GM18520 (cell line): ENCODE data around the gene OPCML.

ENCODE experiments used
- ATAC-seq: cut with Tn5 transposase; IDR thresholded peaks from one replicate; pipeline ENCODE4 v1.9.1; 2021; ENCODE audit not compliant: unreplicated experiment

OPCML gene

GRCh38 chr11:133361689-133361994, 170.7 kb downstream of the OPCML start:
- ATAC-seq, result no peak

- ATAC-seq, result no peak
These were observed 171.2 kb downstream of the OPCML start for GRCh38 chr11:133360860-133361688.

GRCh38 chr11:133355095-133355494, 177.2 kb downstream of the OPCML start:
- ATAC-seq, result no peak

GRCh38 chr11:133354069-133354468, 178.2 kb downstream of the OPCML start:
- ATAC-seq, result no peak

GRCh38 chr11:133350045-133350444, 182.3 kb downstream of the OPCML start:
- no peak for ATAC-seq

GRCh38 chr11:133347988-133348387, 184.3 kb downstream of the OPCML start:
- ATAC-seq, result no peak

- no peak for ATAC-seq
These were observed 186.2 kb downstream of the OPCML start for GRCh38 chr11:133346137-133346536.

- no peak for ATAC-seq
These were observed 188.3 kb downstream of the OPCML start for GRCh38 chr11:133343951-133344350.

- no peak for ATAC-seq
These were observed 192.7 kb downstream of the OPCML start for GRCh38 chr11:133339495-133340140.

- no peak for ATAC-seq
These were observed 193.7 kb downstream of the OPCML start for GRCh38 chr11:133338588-133338987.

- no peak for ATAC-seq
These were observed 194.3 kb downstream of the OPCML start for GRCh38 chr11:133337951-133338418.

- no peak for ATAC-seq
These were observed 195.1 kb downstream of the OPCML start for GRCh38 chr11:133337193-133337592.

- no peak for ATAC-seq
These were observed 201.3 kb downstream of the OPCML start for GRCh38 chr11:133331031-133331430.

GRCh38 chr11:133326849-133327248, 205.5 kb downstream of the OPCML start:
- no peak for ATAC-seq

GRCh38 chr11:133326332-133326731, 206.0 kb downstream of the OPCML start:
- ATAC-seq, result no peak

GRCh38 chr11:133325711-133326110, 206.6 kb downstream of the OPCML start:
- ATAC-seq, result no peak

- no peak for ATAC-seq
These were observed 208.9 kb downstream of the OPCML start for GRCh38 chr11:133323354-133323753.

GRCh38 chr11:133318221-133318620, 214.1 kb downstream of the OPCML start:
- no peak for ATAC-seq

GRCh38 chr11:133311230-133311629, 221.1 kb downstream of the OPCML start:
- ATAC-seq, result no peak

- ATAC-seq, result no peak
These were observed 226.3 kb downstream of the OPCML start for GRCh38 chr11:133306019-133306418.

- no peak for ATAC-seq
These were observed 226.9 kb downstream of the OPCML start for GRCh38 chr11:133305208-133305956.

GRCh38 chr11:133303262-133303661, 229.0 kb downstream of the OPCML start:
- no peak for ATAC-seq
